Coronary artery (tissue), 2 donors: ENCODE results near the gene HOMER2.

ENCODE experiments used
- DNase-seq: peaks from one replicate; pipeline ENCODE4 v3.0.0-alpha.2; 2017; ENCODE audit warnings: low spot score
- H3K27ac ChIP-seq, 2 donors: fragments of 200-600 bp; sonication (generic); one replicate each; pipeline ENCODE4 v1.5.1; 2016 to 2019
- H3K4me3 ChIP-seq: fragments of 200-600 bp; sonication (generic); 2 replicates; pipeline ENCODE4 v1.5.1; 2016; ENCODE audit warnings: mild to moderate bottlenecking, moderate library complexity
- TF ChIP-seq, protein P1 (sequence below): fragments of 200-600 bp; sonication (generic); IDR thresholded peaks from one replicate; pipeline ENCODE4 v1.5.1; 2019; ENCODE audit warnings: antibody characterized with exemption

The HOMER2 gene

DNA sequence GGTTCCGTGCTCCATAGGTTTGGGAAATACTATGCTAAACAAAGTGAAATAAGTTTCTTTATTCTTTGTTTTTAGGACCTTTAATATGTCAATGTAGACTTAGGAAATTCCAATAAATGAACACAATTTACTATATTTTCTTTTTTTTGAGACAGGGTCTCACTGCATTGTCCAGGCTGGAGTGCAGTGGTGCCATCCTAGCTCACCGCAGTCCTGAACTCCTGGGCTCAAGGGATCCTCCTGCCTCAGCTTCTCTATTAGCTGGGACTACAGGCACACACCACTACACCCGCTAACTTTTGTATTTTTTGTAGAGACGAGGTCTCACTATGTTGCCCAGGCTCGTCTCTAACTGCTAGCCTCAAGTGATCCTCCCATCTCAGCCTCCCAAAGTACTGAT, 12.4 kb upstream of the HOMER2 start:
- DNase-seq = no peak

DNA sequence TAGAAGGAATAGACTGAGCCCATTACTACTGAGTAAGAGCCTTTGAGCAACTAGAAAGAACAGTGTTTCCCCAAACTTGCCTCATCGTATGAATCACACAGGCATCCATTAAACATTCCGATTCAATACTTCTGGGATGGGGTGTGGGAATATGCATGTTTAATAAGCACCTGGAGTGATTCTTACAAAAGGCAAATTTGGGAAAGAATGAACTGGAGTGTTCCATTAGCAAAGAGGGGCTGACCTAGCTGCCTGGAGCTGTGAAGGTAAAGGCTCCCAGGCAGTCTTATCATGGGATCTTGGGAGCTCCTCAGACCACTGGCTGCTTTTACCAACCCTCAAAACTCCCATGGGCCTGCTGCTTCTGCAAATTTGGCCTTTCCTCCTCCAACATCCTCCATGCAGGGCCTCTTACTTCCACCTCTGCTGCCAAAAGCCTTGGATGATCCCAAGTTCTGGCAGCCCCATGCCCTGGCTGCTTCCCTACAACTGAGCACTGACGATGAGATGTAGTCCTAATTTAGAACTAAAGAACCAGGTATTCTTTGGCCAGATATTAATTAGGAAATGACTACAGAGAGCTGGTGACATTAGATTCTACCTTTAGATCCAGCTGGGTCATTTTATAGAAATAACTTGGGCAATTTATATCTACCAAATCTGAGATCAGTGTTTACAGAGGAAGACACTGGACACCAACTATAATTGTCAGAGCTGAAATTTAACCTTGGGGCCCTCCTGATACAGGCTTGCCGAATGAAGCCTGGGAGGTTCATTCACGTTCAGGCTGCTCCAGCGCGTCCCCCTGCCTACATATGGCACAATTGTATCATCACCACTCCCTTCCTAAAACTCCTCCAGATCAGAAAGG, 11.2 kb upstream of the HOMER2 start:
- DNase-seq = no peak
- H3K4me3 ChIP-seq = no peak overlapping the region
- TF ChIP-seq, protein P1, sequence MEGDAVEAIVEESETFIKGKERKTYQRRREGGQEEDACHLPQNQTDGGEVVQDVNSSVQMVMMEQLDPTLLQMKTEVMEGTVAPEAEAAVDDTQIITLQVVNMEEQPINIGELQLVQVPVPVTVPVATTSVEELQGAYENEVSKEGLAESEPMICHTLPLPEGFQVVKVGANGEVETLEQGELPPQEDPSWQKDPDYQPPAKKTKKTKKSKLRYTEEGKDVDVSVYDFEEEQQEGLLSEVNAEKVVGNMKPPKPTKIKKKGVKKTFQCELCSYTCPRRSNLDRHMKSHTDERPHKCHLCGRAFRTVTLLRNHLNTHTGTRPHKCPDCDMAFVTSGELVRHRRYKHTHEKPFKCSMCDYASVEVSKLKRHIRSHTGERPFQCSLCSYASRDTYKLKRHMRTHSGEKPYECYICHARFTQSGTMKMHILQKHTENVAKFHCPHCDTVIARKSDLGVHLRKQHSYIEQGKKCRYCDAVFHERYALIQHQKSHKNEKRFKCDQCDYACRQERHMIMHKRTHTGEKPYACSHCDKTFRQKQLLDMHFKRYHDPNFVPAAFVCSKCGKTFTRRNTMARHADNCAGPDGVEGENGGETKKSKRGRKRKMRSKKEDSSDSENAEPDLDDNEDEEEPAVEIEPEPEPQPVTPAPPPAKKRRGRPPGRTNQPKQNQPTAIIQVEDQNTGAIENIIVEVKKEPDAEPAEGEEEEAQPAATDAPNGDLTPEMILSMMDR = no peak
- no peak overlapping the region for H3K27ac ChIP-seq

More for the DNA sequence above, 12.4 kb upstream of the HOMER2 start:
- TF ChIP-seq, protein P1 = no peak
- Histone ChIP-seq H3K4me3 (no peak overlapping the region), H3K27ac (no peak overlapping the region)

DNA sequence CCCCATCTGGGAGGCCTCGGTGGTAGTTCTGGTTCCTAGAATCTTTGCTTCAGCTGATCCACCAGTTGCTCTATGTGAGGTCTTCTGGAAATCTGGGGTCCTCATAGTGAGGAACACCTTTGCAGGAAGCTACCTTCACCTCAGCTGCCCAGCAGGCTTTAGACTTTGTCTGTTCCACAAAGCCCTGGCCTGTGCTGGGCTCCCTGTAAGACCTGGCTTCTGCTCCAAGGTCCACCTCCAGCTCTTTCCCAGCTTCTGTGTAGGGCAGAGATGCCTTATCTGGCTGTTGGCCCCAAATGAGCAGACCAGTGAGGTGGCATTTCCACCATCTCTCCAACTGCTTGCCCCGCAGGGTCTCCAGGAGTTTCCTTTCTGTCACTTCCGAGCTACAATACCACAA, 8.2 kb upstream of the HOMER2 start:
- DNase-seq = no peak
- TF ChIP-seq, protein P1 = no peak
- Histone ChIP-seq H3K4me3 (no peak overlapping the region), H3K27ac (no peak overlapping the region)

DNA sequence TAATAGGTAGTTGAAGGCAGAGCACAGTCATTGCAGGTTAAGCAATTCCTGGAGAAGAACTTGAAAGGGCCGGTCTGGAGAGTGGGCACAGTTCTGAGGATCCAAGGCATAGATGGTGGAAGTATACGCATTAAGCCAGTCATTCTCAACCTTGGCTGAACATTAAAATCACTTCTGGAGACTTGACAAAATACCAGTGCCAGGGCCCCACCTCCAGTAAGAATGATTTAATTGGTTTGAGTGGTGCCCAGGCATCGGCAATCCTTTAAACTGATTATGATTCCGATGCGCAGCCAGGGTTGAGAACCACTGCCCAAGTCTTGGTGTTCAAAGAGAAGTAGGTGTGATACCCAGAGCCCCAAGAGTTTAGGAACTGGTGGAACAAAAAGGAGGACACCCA, 6.9 kb upstream of the HOMER2 start:
- TF ChIP-seq, protein P1 = no peak
- Histone ChIP-seq H3K27ac (no peak overlapping the region), H3K4me3 (no peak overlapping the region)
- DNase-seq = no peak

DNA sequence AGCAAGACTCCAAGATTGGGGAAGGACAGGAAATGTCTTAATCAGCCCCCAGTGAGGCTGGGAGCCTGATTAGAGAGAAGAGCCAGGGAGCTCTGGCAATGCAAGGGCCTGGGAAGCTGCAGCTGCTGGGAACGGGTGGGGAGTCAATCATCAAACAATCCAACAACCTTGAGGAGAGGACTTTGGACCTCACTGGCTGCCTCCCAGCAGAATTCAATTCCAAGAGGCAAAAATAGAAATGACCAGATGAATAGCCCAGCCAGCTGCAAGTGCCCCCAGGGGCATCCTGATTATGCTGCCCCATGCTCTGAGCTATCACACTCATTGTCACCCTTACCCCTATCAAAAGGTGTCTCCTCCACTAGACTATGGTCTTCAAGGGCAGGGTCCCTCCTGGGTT, 6.1 kb upstream of the HOMER2 start:
- TF ChIP-seq, protein P1 = no peak
- no peak for DNase-seq
- Histone ChIP-seq H3K27ac (no peak overlapping the region), H3K4me3 (no peak overlapping the region)

DNA sequence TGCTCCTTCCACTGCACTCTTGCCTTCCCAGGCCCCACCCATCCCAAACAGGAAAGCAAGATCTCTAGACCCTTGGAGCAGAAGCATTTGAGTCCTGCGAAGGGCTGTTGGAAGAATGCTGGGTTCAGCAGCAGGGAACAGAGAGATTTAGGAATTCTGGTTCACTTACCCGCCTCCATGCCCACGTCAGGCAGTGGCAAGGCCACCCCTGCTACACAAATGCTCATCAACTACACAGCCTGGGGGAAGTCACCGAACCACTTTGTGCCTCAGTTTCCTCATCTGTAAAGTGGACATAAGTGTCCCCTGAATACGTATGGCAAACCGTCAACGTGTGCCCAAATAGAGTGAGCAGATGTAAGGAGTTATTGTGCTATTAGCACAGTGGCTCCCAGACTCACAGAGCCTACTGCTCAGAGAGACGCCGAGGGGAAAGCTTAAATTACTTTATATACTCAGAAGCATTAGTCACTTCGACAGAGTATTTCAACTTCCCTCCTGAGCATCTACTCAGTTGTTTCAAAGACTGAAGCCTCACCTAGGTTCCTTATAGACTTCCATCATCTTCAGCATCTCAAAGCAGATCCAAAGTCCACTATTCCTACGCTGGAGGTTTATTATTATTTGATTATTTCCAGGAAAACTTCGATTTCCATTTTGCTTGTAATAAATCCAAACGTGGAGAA, 905 bp downstream of the HOMER2 start:
- no peak overlapping the region for H3K27ac ChIP-seq

More for the DNA sequence above, 905 bp downstream of the HOMER2 start:
- peak overlapping the region; percentile 83 for H3K4me3 ChIP-seq
- no peak for DNase-seq
- TF ChIP-seq, protein P1 = no peak
